Measurements from ENCODE around the gene ZNF277. TPM values are rescaled to one million over a fixed set of nuclear protein-coding genes. Genes with fewer than 3 reads are reported as not detected.
"Not testable (repeated sequence)": the region's sequence is repeated elsewhere in the genome, so short reads cannot be mapped to it uniquely, and the experiment has no call there.

Gene ZNF277
- polyA plus RNA-seq, 1 donor: 27.4 TPM

- not testable (repeated sequence) for H3K27ac ChIP-seq (ENCODE audit: low read length); DNase-seq; H3K9me3 ChIP-seq (ENCODE audit: control insufficient read depth, low read depth, low read length); H3K27me3 ChIP-seq (ENCODE audit: control insufficient read depth, insufficient read depth, low read length); H3K4me3 ChIP-seq (ENCODE audit: low read length); H3K36me3 ChIP-seq (ENCODE audit: control insufficient read depth, insufficient read depth, low read length); H3K4me1 ChIP-seq (ENCODE audit: control insufficient read depth, insufficient read depth, low read length)
- no CpG with 5 or more reads among the region's 13 CpGs for WGBS (ENCODE audit: insufficient coverage, low lambda C conversion rate)
These were observed 43.5 kb downstream of the ZNF277 start for GRCh38 chr7:112249967-112250366.

GRCh38 chr7:112252141-112252540 is 45.6 kb downstream of the ZNF277 start:
- Histone ChIP-seq H3K27ac (ENCODE audit: low read length) (no peak overlapping the region), H3K4me3 (ENCODE audit: low read length) (no peak overlapping the region), H3K4me1 (ENCODE audit: control insufficient read depth, insufficient read depth, low read length) (no peaks in the 10 kb centered on the region), H3K9me3 (ENCODE audit: control insufficient read depth, low read depth, low read length) (no peaks in the 10 kb centered on the region), H3K27me3 (ENCODE audit: control insufficient read depth, insufficient read depth, low read length) (no peaks in the 10 kb centered on the region), H3K36me3 (ENCODE audit: control insufficient read depth, insufficient read depth, low read length) (no peaks in the 10 kb centered on the region)
- WGBS (ENCODE audit: insufficient coverage, low lambda C conversion rate): 100% methylated on average over 1 of the region's 3 CpGs
- DNase-seq: no peak

GRCh38 chr7:112252691-112253090 is 46.2 kb downstream of the ZNF277 start:
- H3K27ac ChIP-seq (ENCODE audit: low read length): no peak overlapping the region
- H3K4me3 ChIP-seq (ENCODE audit: low read length): no peak overlapping the region
- 50% methylated on average over 1 of the region's 3 CpGs for WGBS (ENCODE audit: insufficient coverage, low lambda C conversion rate)
- H3K27me3 ChIP-seq (ENCODE audit: control insufficient read depth, insufficient read depth, low read length): no peaks in the 10 kb centered on the region
- no peaks in the 10 kb centered on the region for H3K36me3 ChIP-seq (ENCODE audit: control insufficient read depth, insufficient read depth, low read length)
- no peaks in the 10 kb centered on the region for H3K9me3 ChIP-seq (ENCODE audit: control insufficient read depth, low read depth, low read length)
- DNase-seq: no peak
- no peaks in the 10 kb centered on the region for H3K4me1 ChIP-seq (ENCODE audit: control insufficient read depth, insufficient read depth, low read length)

- Histone ChIP-seq H3K9me3 (ENCODE audit: control insufficient read depth, low read depth, low read length) (no peaks in the 10 kb centered on the region), H3K27ac (ENCODE audit: low read length) (no peak overlapping the region), H3K36me3 (ENCODE audit: control insufficient read depth, insufficient read depth, low read length) (no peaks in the 10 kb centered on the region), H3K27me3 (ENCODE audit: control insufficient read depth, insufficient read depth, low read length) (no peaks in the 10 kb centered on the region), H3K4me1 (ENCODE audit: control insufficient read depth, insufficient read depth, low read length) (no peaks in the 10 kb centered on the region), H3K4me3 (ENCODE audit: low read length) (no peak overlapping the region)
- DNase-seq: no peak
- no CpG with 5 or more reads among the region's 1 CpG for WGBS (ENCODE audit: insufficient coverage, low lambda C conversion rate)
These were observed 47.7 kb downstream of the ZNF277 start for GRCh38 chr7:112254156-112254555.

- DNase-seq: no peak
- Histone ChIP-seq H3K36me3 (ENCODE audit: control insufficient read depth, insufficient read depth, low read length) (no peaks in the 10 kb centered on the region), H3K27me3 (ENCODE audit: control insufficient read depth, insufficient read depth, low read length) (no peaks in the 10 kb centered on the region), H3K27ac (ENCODE audit: low read length) (no peak overlapping the region), H3K4me3 (ENCODE audit: low read length) (no peak overlapping the region), H3K9me3 (ENCODE audit: control insufficient read depth, low read depth, low read length) (no peaks in the 10 kb centered on the region), H3K4me1 (ENCODE audit: control insufficient read depth, insufficient read depth, low read length) (no peaks in the 10 kb centered on the region)
- 92% methylated on average over 2 of the region's 6 CpGs for WGBS (ENCODE audit: insufficient coverage, low lambda C conversion rate)
These were observed 48.4 kb downstream of the ZNF277 start for GRCh38 chr7:112254709-112255387.

- H3K36me3 ChIP-seq (ENCODE audit: control insufficient read depth, insufficient read depth, low read length): no peaks in the 10 kb centered on the region
- no peaks in the 10 kb centered on the region for H3K4me1 ChIP-seq (ENCODE audit: control insufficient read depth, insufficient read depth, low read length)
- H3K9me3 ChIP-seq (ENCODE audit: control insufficient read depth, low read depth, low read length): no peaks in the 10 kb centered on the region
- DNase-seq: no peak
- H3K27me3 ChIP-seq (ENCODE audit: control insufficient read depth, insufficient read depth, low read length): no peaks in the 10 kb centered on the region
- H3K27ac ChIP-seq (ENCODE audit: low read length): no peak overlapping the region
- no peak overlapping the region for H3K4me3 ChIP-seq (ENCODE audit: low read length)
These were observed 48.9 kb downstream of the ZNF277 start for GRCh38 chr7:112255388-112255720.

GRCh38 chr7:112257073-112257472 is 50.6 kb downstream of the ZNF277 start:
- H3K9me3 ChIP-seq (ENCODE audit: control insufficient read depth, low read depth, low read length): no peaks in the 10 kb centered on the region
- no CpG with 5 or more reads among the region's 2 CpGs for WGBS (ENCODE audit: insufficient coverage, low lambda C conversion rate)
- H3K27ac ChIP-seq (ENCODE audit: low read length): no peak overlapping the region
- H3K27me3 ChIP-seq (ENCODE audit: control insufficient read depth, insufficient read depth, low read length): no peaks in the 10 kb centered on the region
- H3K4me3 ChIP-seq (ENCODE audit: low read length): no peak overlapping the region
- no peaks in the 10 kb centered on the region for H3K4me1 ChIP-seq (ENCODE audit: control insufficient read depth, insufficient read depth, low read length)
- H3K36me3 ChIP-seq (ENCODE audit: control insufficient read depth, insufficient read depth, low read length): no peaks in the 10 kb centered on the region
- DNase-seq: no peak

- WGBS (ENCODE audit: insufficient coverage, low lambda C conversion rate): no CpG with 5 or more reads among the region's 2 CpGs
These were observed 54.4 kb downstream of the ZNF277 start for GRCh38 chr7:112260911-112261310.

GRCh38 chr7:112262036-112262435 is 55.5 kb downstream of the ZNF277 start:
- WGBS (ENCODE audit: insufficient coverage, low lambda C conversion rate): no CpG with 5 or more reads among the region's 3 CpGs
- DNase-seq: no peak

More at GRCh38 chr7:112260911-112261310, 54.4 kb downstream of the ZNF277 start:
- H3K27me3 ChIP-seq (ENCODE audit: control insufficient read depth, insufficient read depth, low read length): no peaks in the 10 kb centered on the region
- no peaks in the 10 kb centered on the region for H3K36me3 ChIP-seq (ENCODE audit: control insufficient read depth, insufficient read depth, low read length)
- no peak overlapping the region for H3K27ac ChIP-seq (ENCODE audit: low read length)
- no peaks in the 10 kb centered on the region for H3K4me1 ChIP-seq (ENCODE audit: control insufficient read depth, insufficient read depth, low read length)
- H3K4me3 ChIP-seq (ENCODE audit: low read length): no peak overlapping the region
- H3K9me3 ChIP-seq (ENCODE audit: control insufficient read depth, low read depth, low read length): no peaks in the 10 kb centered on the region
- no peak for DNase-seq

GRCh38 chr7:112262855-112263487 is 56.5 kb downstream of the ZNF277 start:
- no CpG with 5 or more reads among the region's 2 CpGs for WGBS (ENCODE audit: insufficient coverage, low lambda C conversion rate)
- DNase-seq: no peak
- Histone ChIP-seq H3K4me3 (ENCODE audit: low read length) (no peak overlapping the region), H3K27ac (ENCODE audit: low read length) (no peak overlapping the region), H3K27me3 (ENCODE audit: control insufficient read depth, insufficient read depth, low read length) (no peaks in the 10 kb centered on the region), H3K9me3 (ENCODE audit: control insufficient read depth, low read depth, low read length) (no peaks in the 10 kb centered on the region), H3K4me1 (ENCODE audit: control insufficient read depth, insufficient read depth, low read length) (no peaks in the 10 kb centered on the region), H3K36me3 (ENCODE audit: control insufficient read depth, insufficient read depth, low read length) (no peaks in the 10 kb centered on the region)

More at GRCh38 chr7:112262036-112262435, 55.5 kb downstream of the ZNF277 start:
- Histone ChIP-seq H3K36me3 (ENCODE audit: control insufficient read depth, insufficient read depth, low read length) (no peaks in the 10 kb centered on the region), H3K27me3 (ENCODE audit: control insufficient read depth, insufficient read depth, low read length) (no peaks in the 10 kb centered on the region), H3K9me3 (ENCODE audit: control insufficient read depth, low read depth, low read length) (no peaks in the 10 kb centered on the region), H3K4me3 (ENCODE audit: low read length) (no peak overlapping the region), H3K27ac (ENCODE audit: low read length) (no peak overlapping the region), H3K4me1 (ENCODE audit: control insufficient read depth, insufficient read depth, low read length) (no peaks in the 10 kb centered on the region)

GRCh38 chr7:112263519-112263918 is 57.0 kb downstream of the ZNF277 start:
- Histone ChIP-seq H3K27me3 (ENCODE audit: control insufficient read depth, insufficient read depth, low read length) (no peaks in the 10 kb centered on the region), H3K4me1 (ENCODE audit: control insufficient read depth, insufficient read depth, low read length) (no peaks in the 10 kb centered on the region), H3K4me3 (ENCODE audit: low read length) (no peak overlapping the region), H3K27ac (ENCODE audit: low read length) (no peak overlapping the region), H3K9me3 (ENCODE audit: control insufficient read depth, low read depth, low read length) (no peaks in the 10 kb centered on the region), H3K36me3 (ENCODE audit: control insufficient read depth, insufficient read depth, low read length) (no peaks in the 10 kb centered on the region)
- no peak for DNase-seq
